Endothelial cell of umbilical vein (primary cell): ENCODE measurements around the gene CACNA2D3. TPM values are rescaled to one million over a fixed set of nuclear protein-coding genes. Genes with fewer than 3 reads are reported as not detected.

Experiments
- BruUV-seq: library from RNA; stranded (reverse); fragments of 400-500 nt; replicated peaks from 2 replicates; lab custom pipeline; 2021; lab: Mats Ljungman, UMichigan
- CTCF ChIA-PET: fragments of 300-600, 350-600 bp; sonication (Branson Sonifier 250); formaldehyde crosslinking; loops from one replicate; lab custom pipeline; 2021; ENCODE audit warnings: antibody characterized with exemption, inconsistent platforms; lab: Charles Lee
- POLR2A ChIA-PET: fragments of 300-600, 350-600 bp; sonication (Branson Sonifier 250); formaldehyde crosslinking; loops from one replicate; lab custom pipeline; 2021; ENCODE audit warnings: antibody characterized with exemption, inconsistent platforms; lab: Charles Lee
- DNase-seq: peaks from one replicate; pipeline ENCODE4 v3.0.0-alpha.2; 2011; ENCODE audit warnings: low read depth, low spot score
- FAIRE-seq: peaks from 2 replicates; lab custom pipeline; 2011; peaks lifted over from hg19 to GRCh38; lab: Jason Lieb, UNC
- H2AFZ ChIP-seq: 2 replicates; pipeline ENCODE4 v1.6.0; 2012; ENCODE audit warnings: low read depth, low read length, control low read depth, inconsistent platforms
- H3K27ac ChIP-seq: 2 replicates; pipeline ENCODE4 v1.5.1; 2011; ENCODE audit warnings: low read depth, mild to moderate bottlenecking, control low read depth, low read length, moderate library complexity; ENCODE audit not compliant: insufficient read depth
- H3K27me3 ChIP-seq, 2 experiments: 2 replicates each; pipeline versions ENCODE4 v1.6.0 to v1.6.1; 2011; ENCODE audit warnings: low read length in 2 of 2, mixed read lengths in 1 of 2; ENCODE audit not compliant: control insufficient read depth in 2 of 2, insufficient read depth in 2 of 2
- H3K36me3 ChIP-seq, 2 experiments: 2 replicates in 1 of 2; 3 replicates in 1 of 2; pipeline ENCODE4 v1.5.1; 2011; ENCODE audit warnings: low read length in 2 of 2, mild to moderate bottlenecking in 1 of 2, moderate library complexity in 1 of 2; ENCODE audit not compliant: control insufficient read depth in 2 of 2, insufficient read depth in 2 of 2; ENCODE audit errors: extremely low read depth in 1 of 2
- H3K4me1 ChIP-seq: 3 replicates; pipeline ENCODE4 v1.5.1; 2011; ENCODE audit warnings: mild to moderate bottlenecking, low read length; ENCODE audit not compliant: control insufficient read depth, insufficient read depth; ENCODE audit errors: extremely low read depth
- H3K4me2 ChIP-seq: 2 replicates; pipeline ENCODE4 v1.6.1; 2011; ENCODE audit warnings: low read length, control low read depth, mixed read lengths; ENCODE audit not compliant: insufficient read depth
- H3K4me3 ChIP-seq, 3 experiments: fragments of 200-600 bp in 1 of 3; sonication (generic), shearing (Covaris generic) in 1 of 3; replicated peaks in 1 of 3; 2 replicates each; pipeline ENCODE4 v1.5.1; 2011 to 2016; ENCODE audit warnings: control low read depth in 3 of 3, low read length in 3 of 3, mild to moderate bottlenecking in 2 of 3, inconsistent platforms in 1 of 3, low read depth in 1 of 3, moderate library complexity in 1 of 3; ENCODE audit not compliant: insufficient read depth in 1 of 3
- H3K79me2 ChIP-seq: 2 replicates; pipeline ENCODE4 v1.6.0; 2012; ENCODE audit warnings: low read length, inconsistent platforms; ENCODE audit not compliant: control insufficient read depth, insufficient read depth
- H3K9ac ChIP-seq: replicated peaks from 2 replicates; pipeline ENCODE3; 2011; ENCODE audit warnings: low read length, control low read depth; ENCODE audit not compliant: insufficient read depth; ENCODE audit errors: extremely low read depth
- H3K9me1 ChIP-seq: replicated peaks from 3 replicates; pipeline ENCODE4 v1.6.0; 2011; ENCODE audit warnings: mild to moderate bottlenecking, low read length; ENCODE audit not compliant: control insufficient read depth, insufficient read depth; ENCODE audit errors: extremely low read depth
- H3K9me3 ChIP-seq: replicated peaks from 2 replicates; pipeline ENCODE4 v1.5.1; 2012; ENCODE audit warnings: low read length, inconsistent platforms; ENCODE audit not compliant: control insufficient read depth, insufficient read depth
- H4K20me1 ChIP-seq: replicated peaks from 2 replicates; pipeline ENCODE3; 2011; ENCODE audit warnings: mild to moderate bottlenecking, low read length; ENCODE audit not compliant: control insufficient read depth, insufficient read depth; ENCODE audit errors: extremely low read depth
- EZH2 ChIP-seq: IDR thresholded peaks from 2 replicates; pipeline ENCODE4 v1.6.1; 2012; ENCODE audit warnings: borderline replicate concordance, low read depth, mild to moderate bottlenecking, moderate library complexity, low read length, inconsistent platforms; ENCODE audit not compliant: severe bottlenecking
- FOS ChIP-seq: IDR thresholded peaks from 2 replicates; pipeline ENCODE4 v1.6.1; 2011; ENCODE audit warnings: mild to moderate bottlenecking, low read length, moderate library complexity, borderline replicate concordance; ENCODE audit not compliant: insufficient read depth
- GATA2 ChIP-seq: IDR thresholded peaks from 2 replicates; pipeline ENCODE4 v1.7.0; 2011; ENCODE audit warnings: low read depth, mild to moderate bottlenecking, moderate library complexity, mixed read lengths, low read length; ENCODE audit not compliant: insufficient read length, insufficient read depth
- JUN ChIP-seq: IDR thresholded peaks from 2 replicates; pipeline ENCODE4 v1.6.1; 2011; ENCODE audit warnings: borderline replicate concordance, low read depth; ENCODE audit not compliant: insufficient read length, insufficient read depth
- MAX ChIP-seq: IDR thresholded peaks from 2 replicates; pipeline ENCODE4 v1.6.1; 2011; ENCODE audit not compliant: insufficient read depth, insufficient read length
- MYC ChIP-seq: IDR thresholded peaks from one replicate; pipeline ENCODE4 v1.6.1; 2011; ENCODE audit warnings: mild to moderate bottlenecking, low read depth, low read length
- POLR2A ChIP-seq: IDR thresholded peaks from 2 replicates; pipeline ENCODE4 v1.6.1; 2012; ENCODE audit warnings: low read depth, mild to moderate bottlenecking, control low read depth, low read length
- POLR2AphosphoS5 ChIP-seq: IDR thresholded peaks from 2 replicates; pipeline ENCODE4 v1.6.1; 2012; ENCODE audit warnings: low read depth, mild to moderate bottlenecking, control low read depth, low read length, moderate library complexity; ENCODE audit not compliant: insufficient read depth
- dilution Hi-C: fragments of 300-500 bp; cut with MboI; formaldehyde crosslinking; loops from one replicate; pipeline ENCODE4 v1.15.0; 2019; ENCODE audit warnings: low sequenced_read_pairs; ENCODE audit not compliant: extremely low pct_ligation_motif_present
- intact Hi-C: fragments of 100-400 bp; cut with micrococcal nuclease; formaldehyde crosslinking; loops from one replicate; pipeline ENCODE4 v1.10.0; 2022
- polyA plus RNA-seq, 4 experiments: library from polyadenylated mRNA; depleted of rRNA in 3 of 4; stranded (reverse) in 3 of 4; unstranded in 1 of 4; fragments of >200 nt; gene quantifications; 2 replicates each; pipeline versions ENCODE4 v1.2.1 to v1.2.3, GENCODE V29; 2011 to 2012; ENCODE audit warnings: missing spikeins in 1 of 4
- total RNA-seq: library from RNA; stranded (reverse); gene quantifications from 2 replicates; pipeline ENCODE4 v1.2.3, GENCODE V29; 2021
- TF ChIP-seq, protein P1 (sequence below), 2 donors: IDR thresholded peaks; 1 replicate in 1 of 2; 2 replicates in 1 of 2; pipeline ENCODE4 v1.5.1; 2011; ENCODE audit warnings: low read length in 2 of 2, mild to moderate bottlenecking in 2 of 2, moderate library complexity in 2 of 2, control low read depth in 1 of 2, inconsistent platforms in 1 of 2, low read depth in 1 of 2; ENCODE audit not compliant: insufficient read depth in 1 of 2; ENCODE audit errors: extremely low read depth in 1 of 2

CACNA2D3 gene
- total and polyA plus RNA-seq, 2 donors (not counting 3 experiments of a cell fraction or from before 2014, with no cell fraction given) = not detected

GRCh38 chr3:54443561-54444161, 321.3 kb downstream of the CACNA2D3 start:
- no peaks in the 10 kb centered on the region for H3K27me3 ChIP-seq
- CTCF ChIA-PET = no interaction called here
- no peak for FAIRE-seq

GRCh38 chr3:54445630-54446029, 323.3 kb downstream of the CACNA2D3 start:
- Histone ChIP-seq H3K4me1 (no peaks in the 10 kb centered on the region), H3K4me2 (no peak overlapping the region), H3K9me3 (peaks cover 10% of the 10 kb centered on the region), H3K27ac (no peak overlapping the region), H3K79me2 (no peaks in the 10 kb centered on the region), H3K36me3 (no peaks in the 10 kb centered on the region), H2AFZ (no peak overlapping the region), H3K9ac (no peak overlapping the region), H4K20me1 (no peaks in the 10 kb centered on the region), H3K9me1 (no peaks in the 10 kb centered on the region), H3K4me3 (no peak overlapping the region), H3K27me3 (no peaks in the 10 kb centered on the region)
- FAIRE-seq = no peak
- dilution Hi-C loops (no loop called here), intact Hi-C loops (no loop called here)
- no TSS peak for BruUV-seq
- DNase-seq = no peak
- ChIA-PET POLR2A (no interaction called here), CTCF (no interaction called here)
- TF ChIP-seq MYC = no peak
- TF ChIP-seq MAX = no peak
- no peak for TF ChIP-seq JUN
- no peak for TF ChIP-seq POLR2A
- no peak for TF ChIP-seq POLR2AphosphoS5
- no peak for TF ChIP-seq FOS
- TF ChIP-seq EZH2 = no peak
- TF ChIP-seq, protein P1, sequence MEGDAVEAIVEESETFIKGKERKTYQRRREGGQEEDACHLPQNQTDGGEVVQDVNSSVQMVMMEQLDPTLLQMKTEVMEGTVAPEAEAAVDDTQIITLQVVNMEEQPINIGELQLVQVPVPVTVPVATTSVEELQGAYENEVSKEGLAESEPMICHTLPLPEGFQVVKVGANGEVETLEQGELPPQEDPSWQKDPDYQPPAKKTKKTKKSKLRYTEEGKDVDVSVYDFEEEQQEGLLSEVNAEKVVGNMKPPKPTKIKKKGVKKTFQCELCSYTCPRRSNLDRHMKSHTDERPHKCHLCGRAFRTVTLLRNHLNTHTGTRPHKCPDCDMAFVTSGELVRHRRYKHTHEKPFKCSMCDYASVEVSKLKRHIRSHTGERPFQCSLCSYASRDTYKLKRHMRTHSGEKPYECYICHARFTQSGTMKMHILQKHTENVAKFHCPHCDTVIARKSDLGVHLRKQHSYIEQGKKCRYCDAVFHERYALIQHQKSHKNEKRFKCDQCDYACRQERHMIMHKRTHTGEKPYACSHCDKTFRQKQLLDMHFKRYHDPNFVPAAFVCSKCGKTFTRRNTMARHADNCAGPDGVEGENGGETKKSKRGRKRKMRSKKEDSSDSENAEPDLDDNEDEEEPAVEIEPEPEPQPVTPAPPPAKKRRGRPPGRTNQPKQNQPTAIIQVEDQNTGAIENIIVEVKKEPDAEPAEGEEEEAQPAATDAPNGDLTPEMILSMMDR (IDR thresholded peaks at IDR 0.05; ENCODE audit: extremely low read depth in 1 of 2, insufficient read depth in 1 of 2, low read depth in 1 of 2, low read length in 2 of 2) = no peak
- no peak for TF ChIP-seq GATA2

More at GRCh38 chr3:54443561-54444161, 321.3 kb downstream of the CACNA2D3 start:
- dilution Hi-C loops (no loop called here), intact Hi-C loops (no loop called here)
- TF ChIP-seq MAX (no peak), POLR2A (no peak)
- TF ChIP-seq, protein P1 (IDR thresholded peaks at IDR 0.05; ENCODE audit: extremely low read depth in 1 of 2, insufficient read depth in 1 of 2, low read depth in 1 of 2, low read length in 2 of 2) = no peak
- BruUV-seq = no TSS peak
- H3K9me1 ChIP-seq = no peaks in the 10 kb centered on the region
- no peak overlapping the region for H3K27ac ChIP-seq
- DNase-seq = no peak
- no peaks in the 10 kb centered on the region for H3K79me2 ChIP-seq
- H3K36me3 ChIP-seq = no peaks in the 10 kb centered on the region
- POLR2A ChIA-PET = no interaction called here
- H3K4me1 ChIP-seq = no peaks in the 10 kb centered on the region
- H3K9ac ChIP-seq = no peak overlapping the region
- no peak overlapping the region for H3K4me2 ChIP-seq
- peaks cover 8% of the 10 kb centered on the region for H3K9me3 ChIP-seq
- no peak overlapping the region for H3K4me3 ChIP-seq
- no peaks in the 10 kb centered on the region for H4K20me1 ChIP-seq
- H2AFZ ChIP-seq = no peak overlapping the region
